ENCODE results near the gene ARHGAP25.

The ARHGAP25 gene

DNA sequence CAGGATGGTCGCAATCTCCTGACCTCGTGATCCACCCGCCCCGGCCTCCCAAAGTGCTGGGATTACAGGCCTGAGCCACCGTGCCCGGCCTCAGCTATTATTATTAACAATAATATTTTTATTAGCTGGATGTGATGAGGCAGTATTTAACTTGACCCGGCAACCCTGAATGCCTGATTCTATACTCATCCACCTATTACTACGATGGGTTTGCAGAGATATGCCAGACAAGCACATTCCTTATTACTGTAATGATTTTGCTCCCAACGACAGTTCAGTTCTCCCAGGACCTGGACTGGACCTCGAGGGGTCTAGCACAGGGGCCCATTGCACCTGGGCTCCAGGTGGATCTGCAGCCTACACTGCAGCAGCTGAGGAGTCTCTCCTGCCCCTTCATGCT is 104.0 kb downstream of the ARHGAP25 start:
- Histone ChIP-seq H3K36me3 (ENCODE audit: control insufficient read depth in 1 of 2, insufficient read depth in 2 of 2, low read length in 2 of 2) (no peaks in the 10 kb centered on the region), H3K27me3 (ENCODE audit: low read depth, low read length) (no peaks in the 10 kb centered on the region), H3K4me1 (ENCODE audit: control insufficient read depth in 1 of 2, insufficient read depth in 2 of 2, low read length in 2 of 2) (peaks cover 0 to 3% of the 10 kb centered on the region in 2 donors), H3K4me3 (ENCODE audit: low read depth in 1 of 2, low read length in 2 of 2) (no peak overlapping the region), H3K27ac (ENCODE audit: low read length) (no peak overlapping the region), H3K9me3 (ENCODE audit: control insufficient read depth in 1 of 2, low read length in 2 of 2) (no peaks in the 10 kb centered on the region)

DNA sequence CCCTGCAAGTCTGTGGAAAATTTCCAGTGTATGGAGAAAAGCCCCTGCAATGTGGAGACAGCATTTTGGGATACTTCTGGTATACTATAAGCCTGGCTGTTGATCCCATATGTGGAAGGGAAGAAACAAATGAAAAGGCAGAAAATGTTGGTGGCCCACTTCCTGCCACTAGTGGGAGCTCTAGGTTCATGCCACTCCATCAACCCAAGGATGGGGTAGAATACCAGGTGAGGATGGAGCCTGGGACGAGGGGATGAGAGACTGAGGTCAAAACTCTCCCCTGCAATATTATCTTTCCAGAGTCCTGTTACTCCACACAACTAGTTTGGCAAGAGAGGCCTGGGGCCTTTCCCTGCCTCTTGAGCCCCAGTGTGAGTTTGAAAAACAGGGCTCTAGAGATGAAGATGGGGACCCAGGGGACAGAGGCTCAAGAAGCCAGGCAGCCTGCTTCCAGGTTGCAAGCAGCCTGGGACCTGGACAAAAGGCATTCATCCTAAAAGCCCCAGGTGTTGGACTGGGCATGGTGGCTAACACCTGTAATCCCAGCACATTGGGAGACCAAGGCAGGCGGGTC is 104.7 kb downstream of the ARHGAP25 start:
- no peaks in the 10 kb centered on the region for H3K9me3 ChIP-seq (ENCODE audit: control insufficient read depth in 1 of 2, low read length in 2 of 2)
- no peak overlapping the region for H3K4me3 ChIP-seq (ENCODE audit: low read depth in 1 of 2, low read length in 2 of 2)
- H3K36me3 ChIP-seq (ENCODE audit: control insufficient read depth in 1 of 2, insufficient read depth in 2 of 2, low read length in 2 of 2), result no peaks in the 10 kb centered on the region
- no peaks in the 10 kb centered on the region for H3K27me3 ChIP-seq (ENCODE audit: low read depth, low read length)
- peaks cover 0 to 3% of the 10 kb centered on the region in 2 donors for H3K4me1 ChIP-seq (ENCODE audit: control insufficient read depth in 1 of 2, insufficient read depth in 2 of 2, low read length in 2 of 2)
- no peak overlapping the region for H3K27ac ChIP-seq (ENCODE audit: low read length)

DNA sequence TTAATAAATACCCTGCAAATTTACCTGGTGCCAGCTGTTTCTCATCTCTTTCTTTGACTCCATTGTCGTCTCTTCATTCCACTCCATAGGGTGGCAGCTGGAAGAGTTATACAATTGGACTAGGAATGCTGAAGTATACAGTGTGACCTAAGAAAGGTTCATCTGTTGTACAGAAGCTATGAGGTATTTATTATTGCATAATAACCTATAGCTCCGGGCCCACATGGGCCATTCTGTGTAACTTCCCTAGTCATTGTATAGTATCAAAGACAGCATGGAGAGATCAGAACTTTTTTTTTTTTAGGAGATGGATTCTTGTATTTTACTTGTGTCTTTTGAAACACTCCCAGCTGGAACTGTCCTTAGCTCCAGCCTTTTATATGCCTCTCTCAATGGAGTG is 110.4 kb downstream of the ARHGAP25 start:
- Histone ChIP-seq H3K36me3 (ENCODE audit: control insufficient read depth in 1 of 2, insufficient read depth in 2 of 2, low read length in 2 of 2) (no peaks in the 10 kb centered on the region), H3K27ac (ENCODE audit: low read length) (no peak overlapping the region)

DNA sequence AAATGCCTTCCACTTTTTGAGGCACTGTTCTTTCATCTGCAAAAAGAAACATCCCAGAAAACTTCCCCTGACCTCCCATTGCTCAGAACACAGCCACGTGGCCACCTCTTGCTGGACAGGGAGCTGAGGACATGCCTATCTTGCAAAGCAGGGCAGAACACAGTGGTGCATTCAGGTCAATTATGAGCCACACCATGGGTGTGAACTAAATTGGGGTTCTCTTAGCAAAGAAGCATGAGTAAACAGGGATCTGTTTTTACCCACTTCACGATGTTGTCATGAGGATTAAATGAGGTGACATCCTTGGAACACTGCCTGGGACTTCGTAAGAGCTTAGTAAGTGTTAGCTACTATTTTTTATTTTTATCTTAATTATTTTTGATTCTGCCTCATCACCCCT is 111.5 kb downstream of the ARHGAP25 start:
- H3K4me3 ChIP-seq (ENCODE audit: low read depth in 1 of 2, low read length in 2 of 2), result no peak overlapping the region
- H3K27me3 ChIP-seq (ENCODE audit: low read depth, low read length), result no peaks in the 10 kb centered on the region
- H3K4me1 ChIP-seq (ENCODE audit: control insufficient read depth in 1 of 2, insufficient read depth in 2 of 2, low read length in 2 of 2), result no peaks in the 10 kb centered on the region
- no peak overlapping the region for H3K27ac ChIP-seq (ENCODE audit: low read length)
- no peaks in the 10 kb centered on the region for H3K9me3 ChIP-seq (ENCODE audit: control insufficient read depth in 1 of 2, low read length in 2 of 2)
- no peaks in the 10 kb centered on the region for H3K36me3 ChIP-seq (ENCODE audit: control insufficient read depth in 1 of 2, insufficient read depth in 2 of 2, low read length in 2 of 2)

More for the DNA sequence above, 110.4 kb downstream of the ARHGAP25 start:
- H3K9me3 ChIP-seq (ENCODE audit: control insufficient read depth in 1 of 2, low read length in 2 of 2), result no peaks in the 10 kb centered on the region
- no peak overlapping the region for H3K4me3 ChIP-seq (ENCODE audit: low read depth in 1 of 2, low read length in 2 of 2)
- H3K4me1 ChIP-seq (ENCODE audit: control insufficient read depth in 1 of 2, insufficient read depth in 2 of 2, low read length in 2 of 2), result no peaks in the 10 kb centered on the region
- H3K27me3 ChIP-seq (ENCODE audit: low read depth, low read length), result no peaks in the 10 kb centered on the region

DNA sequence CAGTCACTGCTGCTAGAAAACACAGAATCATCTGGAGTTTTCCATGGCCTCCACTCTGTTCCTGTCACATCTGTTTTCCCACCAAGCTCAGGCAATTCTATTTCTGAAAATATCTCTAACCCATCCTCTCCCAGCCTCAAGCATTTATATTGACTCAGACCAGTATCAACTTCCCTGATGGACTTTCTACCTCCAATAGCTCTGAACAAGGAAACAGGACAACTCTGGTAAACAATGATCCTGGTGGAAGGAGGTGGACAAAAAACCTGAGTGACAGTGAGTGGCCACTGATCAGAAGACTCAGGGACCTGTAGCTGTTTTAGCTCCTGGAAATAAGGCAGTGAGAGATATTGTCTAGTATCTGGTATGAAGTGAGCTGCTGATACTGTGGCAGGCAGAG is 113.1 kb downstream of the ARHGAP25 start:
- Histone ChIP-seq H3K36me3 (ENCODE audit: control insufficient read depth in 1 of 2, insufficient read depth in 2 of 2, low read length in 2 of 2) (no peaks in the 10 kb centered on the region), H3K27ac (ENCODE audit: low read length) (no peak overlapping the region), H3K4me1 (ENCODE audit: control insufficient read depth in 1 of 2, insufficient read depth in 2 of 2, low read length in 2 of 2) (no peaks in the 10 kb centered on the region), H3K27me3 (ENCODE audit: low read depth, low read length) (no peaks in the 10 kb centered on the region), H3K9me3 (ENCODE audit: control insufficient read depth in 1 of 2, low read length in 2 of 2) (no peaks in the 10 kb centered on the region), H3K4me3 (ENCODE audit: low read depth in 1 of 2, low read length in 2 of 2) (no peak overlapping the region)

DNA sequence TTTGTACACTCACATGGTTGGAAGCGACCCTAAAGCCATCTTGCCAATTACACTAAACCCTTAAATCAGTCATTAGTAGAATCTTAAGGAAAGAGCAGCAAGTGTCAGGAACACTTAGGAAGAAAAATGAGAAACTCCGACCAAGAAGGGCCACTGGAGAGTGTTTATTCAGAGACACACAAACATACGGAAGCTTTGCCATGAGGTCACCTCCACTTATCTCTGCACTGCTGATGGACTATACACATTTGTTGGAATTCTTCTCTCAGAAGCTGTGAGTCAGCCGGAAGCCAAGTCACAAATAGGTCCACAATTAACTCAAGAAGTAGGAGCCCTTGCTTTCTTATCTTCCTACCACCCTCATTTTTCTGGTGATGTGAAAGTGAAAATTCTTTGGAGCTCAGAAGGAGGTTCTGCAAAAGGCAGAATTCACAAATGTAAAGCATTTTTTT is 115.0 kb downstream of the ARHGAP25 start:
- Histone ChIP-seq H3K9me3 (ENCODE audit: control insufficient read depth in 1 of 2, low read length in 2 of 2) (no peaks in the 10 kb centered on the region), H3K36me3 (ENCODE audit: control insufficient read depth in 1 of 2, insufficient read depth in 2 of 2, low read length in 2 of 2) (no peaks in the 10 kb centered on the region), H3K4me1 (ENCODE audit: control insufficient read depth in 1 of 2, insufficient read depth in 2 of 2, low read length in 2 of 2) (no peaks in the 10 kb centered on the region), H3K27ac (ENCODE audit: low read length) (no peak overlapping the region), H3K4me3 (ENCODE audit: low read depth in 1 of 2, low read length in 2 of 2) (no peak overlapping the region), H3K27me3 (ENCODE audit: low read depth, low read length) (no peaks in the 10 kb centered on the region)

DNA sequence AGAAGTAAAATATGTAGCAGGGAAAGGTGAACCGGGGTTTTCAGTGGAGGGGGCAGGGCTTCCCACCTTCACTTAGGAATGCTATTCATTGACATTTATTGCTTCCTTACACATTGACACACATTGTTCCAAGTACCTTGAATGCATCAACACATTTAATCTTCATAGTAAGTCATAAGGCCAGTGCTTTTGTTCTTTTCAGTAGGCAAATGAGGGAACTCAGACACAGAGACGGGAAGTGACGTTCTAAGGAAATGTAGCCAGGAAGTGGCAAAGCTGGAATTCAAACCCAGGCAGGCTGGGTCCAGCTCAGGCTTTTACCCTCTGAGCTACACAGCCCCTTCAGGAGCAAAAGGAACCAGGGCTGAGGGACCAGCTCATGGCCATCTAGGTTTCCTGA is 115.9 kb downstream of the ARHGAP25 start:
- Histone ChIP-seq H3K4me3 (ENCODE audit: low read depth in 1 of 2, low read length in 2 of 2) (no peak overlapping the region), H3K9me3 (ENCODE audit: control insufficient read depth in 1 of 2, low read length in 2 of 2) (no peaks in the 10 kb centered on the region), H3K4me1 (ENCODE audit: control insufficient read depth in 1 of 2, insufficient read depth in 2 of 2, low read length in 2 of 2) (no peaks in the 10 kb centered on the region), H3K27ac (ENCODE audit: low read length) (no peak overlapping the region), H3K36me3 (ENCODE audit: control insufficient read depth in 1 of 2, insufficient read depth in 2 of 2, low read length in 2 of 2) (no peaks in the 10 kb centered on the region), H3K27me3 (ENCODE audit: low read depth, low read length) (no peaks in the 10 kb centered on the region)

DNA sequence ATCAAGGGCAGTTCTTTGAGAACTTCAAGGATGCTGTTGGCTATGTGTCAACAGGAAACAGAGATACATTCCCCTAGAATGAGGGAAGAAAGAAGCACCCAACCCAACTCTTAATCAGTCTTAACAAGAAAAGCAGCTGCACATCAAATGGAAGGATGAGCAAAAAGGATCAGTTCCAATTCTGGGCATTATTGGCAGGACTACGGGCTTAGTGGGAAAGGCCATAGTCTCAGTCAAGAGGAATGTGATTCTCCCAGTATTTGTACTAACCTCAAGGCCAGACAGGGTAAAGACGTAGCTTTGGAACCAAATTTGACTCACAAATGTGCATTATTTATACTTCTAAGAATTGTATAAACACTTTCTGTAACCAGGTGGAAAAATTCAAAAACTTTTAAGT is 118.4 kb downstream of the ARHGAP25 start:
- Histone ChIP-seq H3K9me3 (ENCODE audit: control insufficient read depth in 1 of 2, low read length in 2 of 2) (no peaks in the 10 kb centered on the region), H3K27ac (ENCODE audit: low read length) (no peak overlapping the region), H3K4me3 (ENCODE audit: low read depth in 1 of 2, low read length in 2 of 2) (no peak overlapping the region), H3K36me3 (ENCODE audit: control insufficient read depth in 1 of 2, insufficient read depth in 2 of 2, low read length in 2 of 2) (no peaks in the 10 kb centered on the region), H3K4me1 (ENCODE audit: control insufficient read depth in 1 of 2, insufficient read depth in 2 of 2, low read length in 2 of 2) (no peaks in the 10 kb centered on the region), H3K27me3 (ENCODE audit: low read depth, low read length) (no peaks in the 10 kb centered on the region)

DNA sequence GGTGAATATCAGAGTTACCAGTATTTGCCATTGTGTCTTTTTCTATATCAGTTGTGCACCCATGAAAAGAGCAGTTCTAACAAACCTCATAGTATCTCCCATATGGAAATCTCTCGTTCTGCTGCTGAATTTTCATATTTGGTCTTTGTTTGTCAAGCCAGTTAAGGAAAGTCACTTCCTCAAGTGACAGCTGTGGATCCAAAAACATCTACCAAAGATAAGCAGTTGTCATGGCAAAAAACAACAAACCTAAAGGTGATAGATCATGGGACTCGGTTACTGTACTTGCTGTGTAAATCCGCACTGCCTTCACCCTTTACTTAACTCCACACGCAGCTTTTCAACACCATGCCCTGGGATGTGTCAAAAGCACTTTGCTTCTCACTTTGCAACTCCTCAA is 119.3 kb downstream of the ARHGAP25 start:
- Histone ChIP-seq H3K27me3 (ENCODE audit: low read depth, low read length) (no peaks in the 10 kb centered on the region), H3K27ac (ENCODE audit: low read length) (no peak overlapping the region), H3K4me1 (ENCODE audit: control insufficient read depth in 1 of 2, insufficient read depth in 2 of 2, low read length in 2 of 2) (peaks cover 0 to 7% of the 10 kb centered on the region in 2 donors), H3K36me3 (ENCODE audit: control insufficient read depth in 1 of 2, insufficient read depth in 2 of 2, low read length in 2 of 2) (no peaks in the 10 kb centered on the region), H3K4me3 (ENCODE audit: low read depth in 1 of 2, low read length in 2 of 2) (no peak overlapping the region), H3K9me3 (ENCODE audit: control insufficient read depth in 1 of 2, low read length in 2 of 2) (no peaks in the 10 kb centered on the region)

DNA sequence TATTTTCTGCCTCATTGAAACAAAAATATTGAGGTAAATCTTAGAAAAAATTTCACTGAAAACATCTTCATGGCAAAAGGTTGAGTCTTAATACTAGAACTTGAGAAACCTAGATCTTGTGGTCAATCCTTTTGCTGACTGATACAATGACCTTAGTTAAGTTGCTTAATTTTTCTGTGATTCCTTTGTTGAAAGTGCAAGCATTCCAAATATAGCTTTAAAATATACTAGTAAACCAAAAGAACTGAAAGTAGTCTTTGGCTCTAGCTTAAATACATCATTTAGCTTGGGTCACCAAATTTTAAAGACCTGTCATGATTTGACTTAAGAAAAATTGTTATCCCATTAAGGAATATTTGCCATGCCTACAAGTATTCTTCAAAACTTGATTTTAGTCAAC is 119.9 kb downstream of the ARHGAP25 start:
- H3K36me3 ChIP-seq (ENCODE audit: control insufficient read depth in 1 of 2, insufficient read depth in 2 of 2, low read length in 2 of 2), result no peaks in the 10 kb centered on the region

DNA sequence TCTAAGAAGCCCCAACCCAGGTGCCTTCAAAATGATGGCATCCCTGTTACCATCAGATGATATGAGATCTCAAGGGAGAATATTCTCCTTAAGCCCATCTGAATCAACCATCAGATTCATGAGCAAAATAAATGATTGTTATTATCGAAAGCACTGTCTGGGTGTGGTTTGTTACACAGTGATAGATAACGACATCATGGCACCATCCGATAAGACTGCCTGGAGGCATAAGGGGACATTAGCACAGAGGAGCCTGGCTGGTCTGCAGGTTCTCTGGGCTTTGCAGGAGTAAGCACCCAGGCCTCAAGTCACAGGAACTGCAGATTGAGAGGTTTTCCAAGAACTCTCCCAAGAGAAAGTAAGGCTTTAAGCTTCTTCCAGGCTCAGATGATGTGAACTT is 120.9 kb downstream of the ARHGAP25 start:
- Histone ChIP-seq H3K4me3 (ENCODE audit: low read depth in 1 of 2, low read length in 2 of 2) (no peak overlapping the region), H3K27ac (ENCODE audit: low read length) (no peak overlapping the region), H3K9me3 (ENCODE audit: control insufficient read depth in 1 of 2, low read length in 2 of 2) (no peaks in the 10 kb centered on the region), H3K36me3 (ENCODE audit: control insufficient read depth in 1 of 2, insufficient read depth in 2 of 2, low read length in 2 of 2) (no peaks in the 10 kb centered on the region), H3K4me1 (ENCODE audit: control insufficient read depth in 1 of 2, insufficient read depth in 2 of 2, low read length in 2 of 2) (peaks cover 0 to 23% of the 10 kb centered on the region in 2 donors), H3K27me3 (ENCODE audit: low read depth, low read length) (no peaks in the 10 kb centered on the region)

More for the DNA sequence above, 119.9 kb downstream of the ARHGAP25 start:
- no peaks in the 10 kb centered on the region for H3K27me3 ChIP-seq (ENCODE audit: low read depth, low read length)
- no peaks in the 10 kb centered on the region for H3K9me3 ChIP-seq (ENCODE audit: control insufficient read depth in 1 of 2, low read length in 2 of 2)
- H3K27ac ChIP-seq (ENCODE audit: low read length), result no peak overlapping the region
- peaks cover 0 to 12% of the 10 kb centered on the region in 2 donors for H3K4me1 ChIP-seq (ENCODE audit: control insufficient read depth in 1 of 2, insufficient read depth in 2 of 2, low read length in 2 of 2)
- H3K4me3 ChIP-seq (ENCODE audit: low read depth in 1 of 2, low read length in 2 of 2), result no peak overlapping the region

DNA sequence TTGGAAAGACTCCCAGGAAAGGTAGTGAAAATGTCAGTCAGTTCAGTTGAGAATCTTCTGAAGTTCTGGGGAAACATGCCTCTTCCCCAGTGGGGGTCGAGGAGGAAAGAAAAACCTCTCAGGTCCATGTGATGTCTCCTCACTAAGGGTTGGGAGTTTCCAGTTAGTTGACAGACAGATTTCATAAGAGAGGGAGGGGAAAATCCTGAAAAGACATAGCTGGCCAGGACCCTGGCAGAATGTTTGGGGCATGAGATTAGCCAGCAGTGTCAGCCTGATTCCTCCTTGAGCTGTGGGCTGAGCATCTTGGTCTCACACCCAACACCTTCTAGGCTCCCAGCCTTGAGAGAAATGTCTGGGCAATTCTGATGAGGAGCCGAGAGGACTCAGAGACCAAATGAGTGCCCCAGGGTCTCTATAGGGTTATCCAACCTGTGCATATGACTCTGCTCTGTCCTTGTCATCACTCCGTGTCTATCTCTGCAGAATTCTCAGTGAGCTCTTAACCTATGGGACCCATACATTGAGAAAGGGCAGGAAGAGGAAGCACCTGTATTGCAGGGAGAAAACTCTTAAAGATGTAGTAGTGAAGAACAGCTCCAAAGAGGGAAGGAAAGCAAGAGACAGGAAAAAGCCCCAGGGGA is 122.7 kb downstream of the ARHGAP25 start:
- no peaks in the 10 kb centered on the region for H3K27me3 ChIP-seq (ENCODE audit: low read depth, low read length)
- peaks cover 0 to 25% of the 10 kb centered on the region in 2 donors for H3K4me1 ChIP-seq (ENCODE audit: control insufficient read depth in 1 of 2, insufficient read depth in 2 of 2, low read length in 2 of 2)
- H3K9me3 ChIP-seq (ENCODE audit: control insufficient read depth in 1 of 2, low read length in 2 of 2), result no peaks in the 10 kb centered on the region
- no peak overlapping the region for H3K27ac ChIP-seq (ENCODE audit: low read length)
- no peaks in the 10 kb centered on the region for H3K36me3 ChIP-seq (ENCODE audit: control insufficient read depth in 1 of 2, insufficient read depth in 2 of 2, low read length in 2 of 2)
- no peak overlapping the region for H3K4me3 ChIP-seq (ENCODE audit: low read depth in 1 of 2, low read length in 2 of 2)

Data from muscle layer of duodenum (tissue), 2 donors.